Vagina (tissue), 2 donors: ENCODE results near the gene SGSM1. TPM values are rescaled to one million over a fixed set of nuclear protein-coding genes. Genes with fewer than 3 reads are reported as not detected.
A peak's percentile ranks its signal among the peaks of the same experiment; 100 is the strongest.

Experiments used
- DNase-seq, 2 donors: peaks; one replicate each; pipeline ENCODE4 v3.0.0-alpha.2; 2017; ENCODE audit errors: extremely low spot score in 2 of 2
- H3K27ac ChIP-seq: fragments of 200-600 bp; sonication (generic); one replicate; pipeline ENCODE4 v1.5.1; 2019
- H3K27me3 ChIP-seq: fragments of 200-600 bp; sonication (generic); one replicate; pipeline ENCODE4 v1.5.1; 2019
- H3K36me3 ChIP-seq, 2 donors: fragments of 200-600 bp; sonication (generic); one replicate each; pipeline ENCODE4 v1.5.1; 2017 to 2019
- H3K4me1 ChIP-seq: fragments of 200-600 bp; sonication (generic); one replicate; pipeline ENCODE4 v1.5.1; 2019
- H3K4me3 ChIP-seq, 2 donors: fragments of 200-600 bp; sonication (generic); 1 replicate in 1 of 2; 2 replicates in 1 of 2; pipeline ENCODE4 v1.5.1; 2016 to 2019
- H3K9me3 ChIP-seq: fragments of 200-600 bp; sonication (generic); one replicate; pipeline ENCODE4 v1.5.1; 2019
- POLR2A ChIP-seq, 2 donors: fragments of 450-650 bp; IDR thresholded peaks; one replicate each; pipeline ENCODE4 v1.6.1; 2017; ENCODE audit warnings: antibody characterized with exemption in 2 of 2, mild to moderate bottlenecking in 2 of 2, moderate library complexity in 2 of 2
- POLR2AphosphoS5 ChIP-seq, 2 donors: sonication (generic); formaldehyde crosslinking; IDR thresholded peaks; one replicate each; pipeline ENCODE4 v1.9.0; 2017; ENCODE audit warnings: antibody characterized with exemption in 2 of 2, mild to moderate bottlenecking in 2 of 2, low read depth in 1 of 2; ENCODE audit not compliant: insufficient read depth in 1 of 2
- intact Hi-C: fragments of 100-400 bp; cut with DNase I; formaldehyde crosslinking; loops from one replicate; pipeline ENCODE4 v1.15.1; 2023
- total RNA-seq: library from RNA; depleted of rRNA; stranded (reverse); fragments of >200 nt; gene quantifications from one replicate; pipeline ENCODE4 v1.2.3, GENCODE V29; 2016
- TF ChIP-seq, protein P1 (sequence below), 3 experiments: fragments of 450-650 bp in 2 of 3; fragments of 200-600 bp in 1 of 3; sonication (generic) in 1 of 3; IDR thresholded peaks; one replicate each; pipeline ENCODE4 v1.5.1; 2017 to 2019; ENCODE audit warnings: antibody characterized with exemption in 3 of 3, mild to moderate bottlenecking in 2 of 3, moderate library complexity in 2 of 3

SGSM1 gene
- total RNA-seq, 1 donor from 2014 or later, result 2.9 TPM

DNA sequence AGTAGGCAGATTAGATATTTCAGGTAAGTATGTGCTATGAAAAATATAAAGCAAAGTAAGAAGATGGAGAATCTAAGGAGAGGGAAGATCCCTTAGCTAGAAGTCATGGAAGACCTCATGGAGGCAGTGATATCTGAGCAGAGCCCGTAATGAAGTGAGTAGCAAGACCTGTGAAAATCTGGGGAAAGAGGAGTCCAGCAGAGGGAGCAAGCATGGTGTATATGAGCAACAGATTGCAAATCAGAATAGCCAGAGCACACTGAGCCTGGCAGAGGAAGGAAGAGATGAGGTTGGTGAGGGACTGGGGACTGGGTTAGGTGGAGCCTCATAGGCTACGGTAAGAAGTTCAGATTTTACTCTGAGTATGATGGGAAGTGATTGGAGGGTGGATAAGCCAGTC, 131.1 kb downstream of the SGSM1 start:
- no peaks in the 10 kb centered on the region for H3K36me3 ChIP-seq
- TF ChIP-seq, protein P1, sequence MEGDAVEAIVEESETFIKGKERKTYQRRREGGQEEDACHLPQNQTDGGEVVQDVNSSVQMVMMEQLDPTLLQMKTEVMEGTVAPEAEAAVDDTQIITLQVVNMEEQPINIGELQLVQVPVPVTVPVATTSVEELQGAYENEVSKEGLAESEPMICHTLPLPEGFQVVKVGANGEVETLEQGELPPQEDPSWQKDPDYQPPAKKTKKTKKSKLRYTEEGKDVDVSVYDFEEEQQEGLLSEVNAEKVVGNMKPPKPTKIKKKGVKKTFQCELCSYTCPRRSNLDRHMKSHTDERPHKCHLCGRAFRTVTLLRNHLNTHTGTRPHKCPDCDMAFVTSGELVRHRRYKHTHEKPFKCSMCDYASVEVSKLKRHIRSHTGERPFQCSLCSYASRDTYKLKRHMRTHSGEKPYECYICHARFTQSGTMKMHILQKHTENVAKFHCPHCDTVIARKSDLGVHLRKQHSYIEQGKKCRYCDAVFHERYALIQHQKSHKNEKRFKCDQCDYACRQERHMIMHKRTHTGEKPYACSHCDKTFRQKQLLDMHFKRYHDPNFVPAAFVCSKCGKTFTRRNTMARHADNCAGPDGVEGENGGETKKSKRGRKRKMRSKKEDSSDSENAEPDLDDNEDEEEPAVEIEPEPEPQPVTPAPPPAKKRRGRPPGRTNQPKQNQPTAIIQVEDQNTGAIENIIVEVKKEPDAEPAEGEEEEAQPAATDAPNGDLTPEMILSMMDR (IDR thresholded peaks at IDR 0.05), result no peak
- no peak for TF ChIP-seq POLR2AphosphoS5 (IDR thresholded peaks at IDR 0.05; ENCODE audit: insufficient read depth in 1 of 2, low read depth in 1 of 2)
- TF ChIP-seq POLR2A (IDR thresholded peaks at IDR 0.05), result no peak
- intact Hi-C loops, result no loop called here
- H3K9me3 ChIP-seq, result no peaks in the 10 kb centered on the region
- H3K27me3 ChIP-seq, result no peaks in the 10 kb centered on the region
- no peak overlapping the region for H3K4me3 ChIP-seq
- DNase-seq, result no peak
- no peaks in the 10 kb centered on the region for H3K4me1 ChIP-seq
- no peak overlapping the region for H3K27ac ChIP-seq

DNA sequence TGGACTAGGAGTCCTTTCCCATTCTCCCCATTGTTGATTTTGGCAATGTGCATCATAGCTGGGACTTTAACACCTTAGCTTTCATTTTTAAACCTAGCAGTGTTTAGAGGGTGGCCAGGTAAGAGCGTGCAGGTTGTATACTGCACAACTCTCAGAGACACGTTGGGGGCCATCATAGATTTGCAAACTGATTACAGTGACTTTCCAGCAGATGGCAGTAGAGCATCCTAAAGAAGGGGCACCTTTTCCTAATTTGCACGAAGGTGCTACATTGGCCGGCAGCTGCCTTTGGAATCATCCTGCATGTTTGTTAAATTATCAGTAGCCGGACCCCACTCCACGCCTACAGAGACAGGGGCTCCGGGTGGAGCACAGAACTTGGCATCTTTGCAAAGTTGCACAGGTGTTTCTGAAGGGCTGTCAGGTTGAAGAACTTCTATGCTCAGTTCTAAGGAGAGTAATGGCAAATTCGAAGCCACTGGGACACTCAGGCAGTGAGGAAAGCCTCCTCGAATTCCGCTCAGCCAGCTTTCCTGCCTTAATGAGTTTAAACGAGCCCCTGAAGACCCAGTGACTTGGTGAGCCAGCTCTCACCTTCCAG, 132.8 kb downstream of the SGSM1 start:
- TF ChIP-seq POLR2A (IDR thresholded peaks at IDR 0.05), result no peak
- TF ChIP-seq, protein P1 (IDR thresholded peaks at IDR 0.05), result peak; percentile 38 to 53 (median 50)
- Histone ChIP-seq H3K4me3 (no peak overlapping the region), H3K36me3 (no peaks in the 10 kb centered on the region), H3K27ac (no peak overlapping the region), H3K4me1 (no peaks in the 10 kb centered on the region), H3K27me3 (no peaks in the 10 kb centered on the region), H3K9me3 (no peaks in the 10 kb centered on the region)
- intact Hi-C loops, result no loop called here
- no peak for DNase-seq

DNA sequence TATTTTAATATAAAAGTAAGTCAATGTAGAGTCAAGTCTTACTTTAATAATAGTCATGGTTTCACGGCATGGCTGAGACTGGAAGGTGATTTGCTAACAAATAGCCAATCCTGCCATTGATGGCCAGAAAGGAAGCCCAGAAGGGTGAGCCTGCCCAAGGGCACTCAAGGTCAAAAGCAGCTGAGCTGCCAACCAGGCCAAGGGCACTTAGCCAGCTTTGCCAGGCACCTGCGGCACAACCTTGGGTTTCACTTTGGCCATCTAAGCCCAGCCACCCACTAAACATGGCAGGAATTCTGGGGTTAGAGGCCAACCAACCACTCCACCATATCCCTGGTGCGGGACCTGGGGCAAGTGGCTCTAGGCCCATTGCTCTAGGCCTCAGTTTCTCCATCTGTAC, 136.3 kb downstream of the SGSM1 start:
- H3K9me3 ChIP-seq, result no peaks in the 10 kb centered on the region
- no peak overlapping the region for H3K27ac ChIP-seq
- H3K4me3 ChIP-seq, result no peak overlapping the region
- no peak for DNase-seq
- intact Hi-C loops, result no loop called here
- H3K27me3 ChIP-seq, result no peaks in the 10 kb centered on the region
- TF ChIP-seq POLR2AphosphoS5 (IDR thresholded peaks at IDR 0.05; ENCODE audit: insufficient read depth in 1 of 2, low read depth in 1 of 2) (no peak), POLR2A (IDR thresholded peaks at IDR 0.05) (no peak)
- TF ChIP-seq, protein P1 (IDR thresholded peaks at IDR 0.05), result no peak
- H3K36me3 ChIP-seq, result no peaks in the 10 kb centered on the region
- no peaks in the 10 kb centered on the region for H3K4me1 ChIP-seq

DNA sequence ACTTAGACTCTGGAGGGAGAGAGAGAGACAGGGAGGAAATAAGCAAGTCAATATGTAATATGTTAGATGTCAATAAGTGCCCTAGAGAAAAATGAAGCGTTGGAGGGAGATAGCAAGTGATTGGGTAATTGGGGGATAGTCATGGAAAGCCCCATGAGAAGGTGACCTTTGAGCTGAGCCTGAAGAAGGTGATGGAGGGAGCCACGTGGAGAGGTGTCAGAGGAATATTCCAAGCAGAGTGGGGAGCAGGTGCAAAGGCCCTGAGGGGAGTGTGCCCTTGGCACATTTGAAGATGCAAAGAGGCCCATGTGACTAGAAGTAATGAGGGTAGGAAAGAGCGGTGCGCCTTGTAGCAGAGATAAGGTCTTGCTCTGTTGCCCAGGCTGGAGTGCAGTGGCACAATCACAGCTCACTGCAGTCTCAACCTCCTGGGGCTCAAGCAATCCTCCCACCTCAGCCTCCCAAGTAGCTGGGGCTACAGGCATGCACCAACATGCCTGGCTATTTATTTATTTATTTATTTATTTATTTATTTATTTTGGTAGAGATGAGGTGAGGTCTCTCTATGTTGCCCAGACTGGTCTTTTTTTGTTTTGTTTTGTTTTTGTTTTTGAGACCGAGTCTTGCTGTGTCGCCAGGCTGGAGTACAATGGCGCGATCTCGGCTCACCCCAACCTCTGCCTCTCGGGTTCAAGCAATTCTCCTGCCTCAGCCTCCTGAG, 138.4 kb downstream of the SGSM1 start:
- Histone ChIP-seq H3K4me1 (no peaks in the 10 kb centered on the region), H3K27me3 (no peaks in the 10 kb centered on the region), H3K9me3 (no peaks in the 10 kb centered on the region), H3K36me3 (no peaks in the 10 kb centered on the region), H3K27ac (no peak overlapping the region), H3K4me3 (no peak overlapping the region)
- intact Hi-C loops, result no loop called here
- DNase-seq, result no peak
- TF ChIP-seq POLR2AphosphoS5 (IDR thresholded peaks at IDR 0.05; ENCODE audit: insufficient read depth in 1 of 2, low read depth in 1 of 2) (no peak), POLR2A (IDR thresholded peaks at IDR 0.05) (no peak)
- TF ChIP-seq, protein P1 (IDR thresholded peaks at IDR 0.05), result no peak

DNA sequence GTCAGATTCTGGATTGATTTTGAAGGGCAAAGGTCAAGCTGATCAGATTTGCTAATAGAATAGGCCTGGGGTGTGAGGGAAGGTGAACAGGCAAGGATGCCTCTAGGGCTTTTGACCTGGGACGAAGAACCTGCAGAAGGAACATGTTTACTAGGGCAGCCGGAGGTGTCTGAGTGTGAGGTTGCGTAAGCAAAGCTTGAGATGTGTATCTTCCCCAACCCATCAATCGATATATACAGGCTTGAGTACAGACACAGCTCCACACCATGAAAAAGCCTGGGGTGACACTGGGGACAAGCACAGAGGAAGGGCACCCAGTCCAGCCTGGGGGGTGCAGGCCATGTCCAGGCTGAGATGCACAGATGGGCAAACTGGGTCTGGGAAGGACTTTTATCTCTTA, 139.4 kb downstream of the SGSM1 start:
- Histone ChIP-seq H3K27me3 (no peaks in the 10 kb centered on the region), H3K4me1 (no peaks in the 10 kb centered on the region), H3K9me3 (no peaks in the 10 kb centered on the region), H3K4me3 (no peak overlapping the region), H3K36me3 (no peaks in the 10 kb centered on the region), H3K27ac (no peak overlapping the region)
- TF ChIP-seq POLR2A (IDR thresholded peaks at IDR 0.05) (no peak), POLR2AphosphoS5 (IDR thresholded peaks at IDR 0.05; ENCODE audit: insufficient read depth in 1 of 2, low read depth in 1 of 2) (no peak)
- TF ChIP-seq, protein P1 (IDR thresholded peaks at IDR 0.05), result no peak
- intact Hi-C loops, result no loop called here
- DNase-seq, result no peak
